Measurements from ENCODE around the gene IFIT1.

IFIT1 gene

GRCh38 chr10:89452193-89452592, 59.8 kb downstream of the IFIT1 start:
- no peak for TF ChIP-seq RAD21 (IDR thresholded peaks at IDR 0.05; ENCODE audit: low read depth)
- no peak for TF ChIP-seq CREB1 (IDR thresholded peaks at IDR 0.05; ENCODE audit: low read depth)
- TF ChIP-seq NFIC (IDR thresholded peaks at IDR 0.05): no peak
- TF ChIP-seq USF1 (IDR thresholded peaks at IDR 0.05): no peak
- no peak for TF ChIP-seq TCF12 (IDR thresholded peaks at IDR 0.05; ENCODE audit: low read depth)
- no peak for TF ChIP-seq CEBPB (IDR thresholded peaks at IDR 0.05)
- no peak for TF ChIP-seq TAF1 (IDR thresholded peaks at IDR 0.05; ENCODE audit: low read depth)
- TF ChIP-seq REST (IDR thresholded peaks at IDR 0.05; ENCODE audit: low read depth): no peak
- TF ChIP-seq ZBTB7A (IDR thresholded peaks at IDR 0.05; ENCODE audit: low read depth): no peak
- TF ChIP-seq MAX (IDR thresholded peaks at IDR 0.05): no peak
- TF ChIP-seq TEAD4 (IDR thresholded peaks at IDR 0.05): no peak
- no peak for TF ChIP-seq FOXM1 (IDR thresholded peaks at IDR 0.05; ENCODE audit: borderline replicate concordance, low read depth)
- no peak for TF ChIP-seq YY1 (IDR thresholded peaks at IDR 0.05; ENCODE audit: low read depth)
- TF ChIP-seq EGR1 (IDR thresholded peaks at IDR 0.05): no peak
- no peak for TF ChIP-seq EP300 (IDR thresholded peaks at IDR 0.05; ENCODE audit: borderline replicate concordance)

GRCh38 chr10:89454561-89455347, 62.3 kb downstream of the IFIT1 start:
- no peak for TF ChIP-seq REST (IDR thresholded peaks at IDR 0.05; ENCODE audit: low read depth)
- TF ChIP-seq USF1 (IDR thresholded peaks at IDR 0.05): no peak
- TF ChIP-seq CREB1 (IDR thresholded peaks at IDR 0.05; ENCODE audit: low read depth): no peak
- no peak for TF ChIP-seq EP300 (IDR thresholded peaks at IDR 0.05; ENCODE audit: borderline replicate concordance)
- no peak for TF ChIP-seq CEBPB (IDR thresholded peaks at IDR 0.05)
- TF ChIP-seq FOXM1 (IDR thresholded peaks at IDR 0.05; ENCODE audit: borderline replicate concordance, low read depth): no peak
- TF ChIP-seq EGR1 (IDR thresholded peaks at IDR 0.05): no peak
- no peak for TF ChIP-seq YY1 (IDR thresholded peaks at IDR 0.05; ENCODE audit: low read depth)
- TF ChIP-seq MAX (IDR thresholded peaks at IDR 0.05): no peak
- TF ChIP-seq NFIC (IDR thresholded peaks at IDR 0.05): no peak
- no peak for TF ChIP-seq ZBTB7A (IDR thresholded peaks at IDR 0.05; ENCODE audit: low read depth)
- TF ChIP-seq TAF1 (IDR thresholded peaks at IDR 0.05; ENCODE audit: low read depth): no peak
- TF ChIP-seq RAD21 (IDR thresholded peaks at IDR 0.05; ENCODE audit: low read depth): no peak
- no peak for TF ChIP-seq TCF12 (IDR thresholded peaks at IDR 0.05; ENCODE audit: low read depth)
- no peak for TF ChIP-seq TEAD4 (IDR thresholded peaks at IDR 0.05)
